Muscle of leg (tissue), 11 donors: Measurements from ENCODE around the gene TCERG1L. TPM values are rescaled to one million over a fixed set of nuclear protein-coding genes. Genes with fewer than 3 reads are reported as not detected.

Source experiments
- DNase-seq: peaks from one replicate; pipeline ENCODE4 v3.0.0; 2013
- H3K27ac ChIP-seq: one replicate; pipeline ENCODE4 v1.5.1; 2013; ENCODE audit warnings: mild to moderate bottlenecking, low read length, control low read depth
- H3K27me3 ChIP-seq: one replicate; pipeline ENCODE4 v1.6.1; 2013; ENCODE audit warnings: low read length; ENCODE audit not compliant: control insufficient read depth, insufficient read depth
- H3K36me3 ChIP-seq: one replicate; pipeline ENCODE4 v1.6.1; 2013; ENCODE audit warnings: low read length; ENCODE audit not compliant: control insufficient read depth, insufficient read depth
- H3K4me1 ChIP-seq: one replicate; pipeline ENCODE4 v1.6.1; 2013; ENCODE audit warnings: low read length; ENCODE audit not compliant: control insufficient read depth, insufficient read depth
- H3K4me3 ChIP-seq: one replicate; pipeline ENCODE4 v1.5.1; 2013; ENCODE audit warnings: low read length, control low read depth
- H3K9me3 ChIP-seq: replicated peaks from 2 replicates; pipeline ENCODE4 v1.6.1; 2013; ENCODE audit warnings: low read depth, low read length; ENCODE audit not compliant: control insufficient read depth
- WGBS: methylation state at CpG from one replicate; pipeline ENCODE4 v1.1.5; 2013; ENCODE audit warnings: missing lambda C conversion rate; ENCODE audit not compliant: insufficient coverage; 5-methylcytosine and 5-hydroxymethylcytosine counted together
- polyA plus RNA-seq, 8 donors: library from polyadenylated mRNA; unstranded; fragments of 120-200 nt; gene quantifications; one replicate each; pipeline versions ENCODE4 v1.2.1 to v1.2.3, GENCODE V29; 2013; ENCODE audit warnings: inconsistent platforms in 1 of 8, low replicate concordance in 1 of 8; ENCODE audit not compliant: insufficient read length in 8 of 8, insufficient read depth in 1 of 8
- total RNA-seq: library from RNA; stranded (reverse); fragments of 120-200 nt; gene quantifications from one replicate; pipeline ENCODE4 v1.2.4, GENCODE V29; 2013

Gene TCERG1L
- total and polyA plus RNA-seq, 9 donors, result 0.04 to 1.1 (median 0.15) TPM

- DNase-seq, result no peak
- Histone ChIP-seq H3K9me3 (no peaks in the 10 kb centered on the region), H3K4me1 (no peaks in the 10 kb centered on the region), H3K27me3 (peaks cover 5% of the 10 kb centered on the region), H3K36me3 (no peaks in the 10 kb centered on the region), H3K4me3 (no peak overlapping the region), H3K27ac (no peak overlapping the region)
- WGBS, result 85% methylated on average over 15 of the region's 15 CpGs
Observed at GRCh38 chr10:131219955-131220489, 91.5 kb downstream of the TCERG1L start.

GRCh38 chr10:131219584-131219886, 92.0 kb downstream of the TCERG1L start:
- WGBS, result 65% methylated on average over 2 of the region's 10 CpGs
- Histone ChIP-seq H3K9me3 (no peaks in the 10 kb centered on the region), H3K4me3 (no peak overlapping the region)

GRCh38 chr10:131218811-131219583, 92.5 kb downstream of the TCERG1L start:
- no peaks in the 10 kb centered on the region for H3K36me3 ChIP-seq
- no peaks in the 10 kb centered on the region for H3K9me3 ChIP-seq
- no peaks in the 10 kb centered on the region for H3K4me1 ChIP-seq
- H3K27me3 ChIP-seq, result peaks cover 5% of the 10 kb centered on the region
- H3K27ac ChIP-seq, result no peak overlapping the region
- no peak overlapping the region for H3K4me3 ChIP-seq
- no peak for DNase-seq
- WGBS, result 78% methylated on average over 16 of the region's 17 CpGs

More at GRCh38 chr10:131219584-131219886, 92.0 kb downstream of the TCERG1L start:
- no peaks in the 10 kb centered on the region for H3K4me1 ChIP-seq
- no peaks in the 10 kb centered on the region for H3K36me3 ChIP-seq
- peaks cover 5% of the 10 kb centered on the region for H3K27me3 ChIP-seq
- no peak overlapping the region for H3K27ac ChIP-seq
- DNase-seq, result no peak

GRCh38 chr10:131216681-131217230, 94.8 kb downstream of the TCERG1L start:
- WGBS, result 92% methylated on average over 3 of the region's 9 CpGs
- Histone ChIP-seq H3K4me3 (no peak overlapping the region), H3K4me1 (no peaks in the 10 kb centered on the region), H3K9me3 (no peaks in the 10 kb centered on the region), H3K36me3 (no peaks in the 10 kb centered on the region), H3K27ac (no peak overlapping the region), H3K27me3 (peaks cover 8% of the 10 kb centered on the region)
- DNase-seq, result no peak

- Histone ChIP-seq H3K9me3 (no peaks in the 10 kb centered on the region), H3K4me1 (no peaks in the 10 kb centered on the region), H3K27me3 (peaks cover 5% of the 10 kb centered on the region), H3K4me3 (no peak overlapping the region), H3K27ac (no peak overlapping the region), H3K36me3 (no peaks in the 10 kb centered on the region)
- WGBS, result 97% methylated on average over 5 of the region's 6 CpGs
- DNase-seq, result no peak
Observed at GRCh38 chr10:131215776-131216175, 95.7 kb downstream of the TCERG1L start.

- Histone ChIP-seq H3K27me3 (peaks cover 5% of the 10 kb centered on the region), H3K4me1 (no peaks in the 10 kb centered on the region), H3K9me3 (no peaks in the 10 kb centered on the region), H3K4me3 (no peak overlapping the region), H3K27ac (no peak overlapping the region), H3K36me3 (no peaks in the 10 kb centered on the region)
- DNase-seq, result no peak
- 85% methylated on average over 14 of the region's 17 CpGs for WGBS
Observed at GRCh38 chr10:131214521-131215244, 96.8 kb downstream of the TCERG1L start.

GRCh38 chr10:131213741-131214505, 97.6 kb downstream of the TCERG1L start:
- Histone ChIP-seq H3K4me3 (no peak overlapping the region), H3K27me3 (peaks cover 5% of the 10 kb centered on the region), H3K4me1 (no peaks in the 10 kb centered on the region), H3K27ac (no peak overlapping the region), H3K9me3 (no peaks in the 10 kb centered on the region), H3K36me3 (no peaks in the 10 kb centered on the region)
- 53% methylated on average over 6 of the region's 9 CpGs for whole genome bisulfite sequencing
- no peak for DNase-seq

GRCh38 chr10:131212763-131213325, 98.7 kb downstream of the TCERG1L start:
- Histone ChIP-seq H3K36me3 (no peaks in the 10 kb centered on the region), H3K4me3 (no peak overlapping the region), H3K27ac (no peak overlapping the region), H3K27me3 (peaks cover 5% of the 10 kb centered on the region), H3K9me3 (no peaks in the 10 kb centered on the region), H3K4me1 (no peaks in the 10 kb centered on the region)
- DNase-seq, result no peak
- WGBS, result 43% methylated on average over 3 of the region's 5 CpGs

GRCh38 chr10:131211965-131212619, 99.4 kb downstream of the TCERG1L start:
- Histone ChIP-seq H3K27me3 (peaks cover 5% of the 10 kb centered on the region), H3K36me3 (no peaks in the 10 kb centered on the region), H3K27ac (no peak overlapping the region), H3K4me3 (no peak overlapping the region), H3K9me3 (no peaks in the 10 kb centered on the region), H3K4me1 (no peaks in the 10 kb centered on the region)
- WGBS, result 81% methylated on average over 2 of the region's 2 CpGs
- DNase-seq, result no peak
